ENCODE results near the gene LRRN2. TPM values are rescaled to one million over a fixed set of nuclear protein-coding genes. Genes with fewer than 3 reads are reported as not detected.

The LRRN2 gene
- total and polyA plus RNA-seq, 4 donors = 0.97 to 4.4 (median 1.2) TPM

DNA sequence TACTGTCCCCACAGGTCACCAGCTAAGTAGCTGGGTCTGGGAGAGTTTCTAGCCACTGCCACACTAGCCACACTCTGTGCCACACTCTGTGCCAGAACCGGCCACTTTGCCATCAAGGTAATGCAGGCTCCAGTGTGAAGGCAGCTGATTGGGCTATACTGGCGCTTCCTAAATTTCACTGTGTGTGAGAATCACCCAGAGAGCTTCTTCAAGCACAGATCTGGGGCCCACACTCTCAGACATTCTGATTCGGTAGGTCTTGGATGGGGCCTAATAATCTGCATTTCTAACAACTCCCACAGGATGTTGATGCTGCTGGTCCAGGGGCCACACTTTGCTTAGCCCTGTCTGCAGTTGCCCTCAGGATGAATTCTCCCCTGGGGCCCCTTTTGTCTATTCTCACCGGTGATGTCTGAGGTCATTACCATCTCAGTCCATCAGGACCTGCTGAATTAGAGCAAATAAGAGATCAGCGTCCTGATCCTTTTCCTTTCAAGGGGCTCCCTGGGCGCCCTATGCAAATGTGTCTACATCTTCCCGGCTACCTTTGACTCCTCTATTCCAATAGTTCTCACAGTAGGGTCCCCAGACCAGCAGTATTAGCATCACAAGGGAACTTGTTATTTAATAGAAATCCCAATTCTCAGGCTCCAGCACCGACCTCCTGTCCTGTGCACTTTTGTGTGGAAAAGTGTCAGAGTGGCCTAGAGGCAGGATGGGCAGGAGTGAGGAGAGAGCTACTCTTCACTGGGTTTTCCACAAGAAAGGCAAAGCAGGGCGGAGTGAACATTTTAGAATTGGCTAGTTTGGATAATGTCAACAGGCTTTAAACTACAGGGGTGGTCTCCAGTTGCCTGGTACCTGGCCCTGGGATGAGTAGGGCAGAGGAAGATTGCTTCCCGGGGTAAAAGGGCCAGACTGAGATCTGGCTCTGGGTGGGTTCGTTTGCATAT, 24.7 kb upstream of the LRRN2 start:
- H3K4me3 ChIP-seq = no peak overlapping the region
- H3K27me3 ChIP-seq (ENCODE audit: control insufficient read depth in 3 of 3, insufficient read depth in 3 of 3, low read length in 2 of 3) = peaks cover 0 to 25% (median 6%) of the 10 kb centered on the region in 3 donors
- H3K4me1 ChIP-seq (ENCODE audit: control insufficient read depth in 5 of 5, insufficient read depth in 5 of 5, low read length in 5 of 5) = peaks cover 0 to 20% (median 2%) of the 10 kb centered on the region in 5 donors
- WGBS, 2 donors = 57 to 67% methylated on average over 11 of the region's 11 CpGs
- no peak for DNase-seq
- ATAC-seq (ENCODE audit: insufficient read depth, low FRiP score) = no peak
- H3K9me3 ChIP-seq (ENCODE audit: control insufficient read depth in 4 of 4, insufficient read depth in 3 of 4, low read length in 3 of 4) = no peaks in the 10 kb centered on the region
- no peak overlapping the region for H3K27ac ChIP-seq (ENCODE audit: low read depth in 1 of 2, low read length in 1 of 2)
- no peaks in the 10 kb centered on the region for H3K36me3 ChIP-seq (ENCODE audit: control insufficient read depth in 4 of 4, insufficient read depth in 4 of 4, low read length in 4 of 4)
- TF ChIP-seq, protein P1, sequence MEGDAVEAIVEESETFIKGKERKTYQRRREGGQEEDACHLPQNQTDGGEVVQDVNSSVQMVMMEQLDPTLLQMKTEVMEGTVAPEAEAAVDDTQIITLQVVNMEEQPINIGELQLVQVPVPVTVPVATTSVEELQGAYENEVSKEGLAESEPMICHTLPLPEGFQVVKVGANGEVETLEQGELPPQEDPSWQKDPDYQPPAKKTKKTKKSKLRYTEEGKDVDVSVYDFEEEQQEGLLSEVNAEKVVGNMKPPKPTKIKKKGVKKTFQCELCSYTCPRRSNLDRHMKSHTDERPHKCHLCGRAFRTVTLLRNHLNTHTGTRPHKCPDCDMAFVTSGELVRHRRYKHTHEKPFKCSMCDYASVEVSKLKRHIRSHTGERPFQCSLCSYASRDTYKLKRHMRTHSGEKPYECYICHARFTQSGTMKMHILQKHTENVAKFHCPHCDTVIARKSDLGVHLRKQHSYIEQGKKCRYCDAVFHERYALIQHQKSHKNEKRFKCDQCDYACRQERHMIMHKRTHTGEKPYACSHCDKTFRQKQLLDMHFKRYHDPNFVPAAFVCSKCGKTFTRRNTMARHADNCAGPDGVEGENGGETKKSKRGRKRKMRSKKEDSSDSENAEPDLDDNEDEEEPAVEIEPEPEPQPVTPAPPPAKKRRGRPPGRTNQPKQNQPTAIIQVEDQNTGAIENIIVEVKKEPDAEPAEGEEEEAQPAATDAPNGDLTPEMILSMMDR (IDR thresholded peaks at IDR 0.05; ENCODE audit: control extremely low read depth, extremely low read depth) = no peak
- no peak overlapping the region for H3K9ac ChIP-seq (ENCODE audit: insufficient read depth in 1 of 2, low read length in 2 of 2)

DNA sequence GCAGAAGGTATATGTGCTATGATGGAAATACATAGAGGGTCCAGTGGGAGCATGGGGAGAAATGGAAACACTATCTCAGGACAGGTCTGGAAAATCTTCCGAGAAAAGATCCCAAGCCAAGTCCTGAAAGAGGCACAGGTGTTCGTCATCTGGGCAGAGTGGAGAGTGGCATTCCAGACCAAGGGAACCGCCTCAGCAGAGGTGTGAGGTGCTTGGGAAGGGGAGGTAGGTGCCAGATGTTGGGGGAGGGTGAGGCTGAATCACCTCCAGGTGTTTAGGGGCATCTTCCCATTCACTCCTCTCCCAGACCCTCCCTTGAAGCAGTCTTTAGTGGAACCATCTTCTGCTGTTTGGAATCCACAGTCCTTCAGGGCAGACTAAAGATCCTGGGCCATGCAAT, 23.5 kb upstream of the LRRN2 start:
- Histone ChIP-seq H3K27ac (ENCODE audit: low read depth in 1 of 2, low read length in 1 of 2) (no peak overlapping the region), H3K9ac (ENCODE audit: insufficient read depth in 1 of 2, low read length in 2 of 2) (no peak overlapping the region), H3K27me3 (ENCODE audit: control insufficient read depth in 3 of 3, insufficient read depth in 3 of 3, low read length in 2 of 3) (peaks cover 0 to 23% (median 6%) of the 10 kb centered on the region in 3 donors), H3K36me3 (ENCODE audit: control insufficient read depth in 4 of 4, insufficient read depth in 4 of 4, low read length in 4 of 4) (no peaks in the 10 kb centered on the region), H3K4me1 (ENCODE audit: control insufficient read depth in 5 of 5, insufficient read depth in 5 of 5, low read length in 5 of 5) (peaks cover 0 to 21% (median 2%) of the 10 kb centered on the region in 5 donors), H3K9me3 (ENCODE audit: control insufficient read depth in 4 of 4, insufficient read depth in 3 of 4, low read length in 3 of 4) (no peaks in the 10 kb centered on the region), H3K4me3 (no peak overlapping the region)
- TF ChIP-seq, protein P1 (IDR thresholded peaks at IDR 0.05; ENCODE audit: control extremely low read depth, extremely low read depth) = no peak
- 69 to 82% methylated on average over 3 of the region's 3 CpGs for WGBS, 2 donors
- ATAC-seq (ENCODE audit: insufficient read depth, low FRiP score) = no peak
- DNase-seq = no peak

DNA sequence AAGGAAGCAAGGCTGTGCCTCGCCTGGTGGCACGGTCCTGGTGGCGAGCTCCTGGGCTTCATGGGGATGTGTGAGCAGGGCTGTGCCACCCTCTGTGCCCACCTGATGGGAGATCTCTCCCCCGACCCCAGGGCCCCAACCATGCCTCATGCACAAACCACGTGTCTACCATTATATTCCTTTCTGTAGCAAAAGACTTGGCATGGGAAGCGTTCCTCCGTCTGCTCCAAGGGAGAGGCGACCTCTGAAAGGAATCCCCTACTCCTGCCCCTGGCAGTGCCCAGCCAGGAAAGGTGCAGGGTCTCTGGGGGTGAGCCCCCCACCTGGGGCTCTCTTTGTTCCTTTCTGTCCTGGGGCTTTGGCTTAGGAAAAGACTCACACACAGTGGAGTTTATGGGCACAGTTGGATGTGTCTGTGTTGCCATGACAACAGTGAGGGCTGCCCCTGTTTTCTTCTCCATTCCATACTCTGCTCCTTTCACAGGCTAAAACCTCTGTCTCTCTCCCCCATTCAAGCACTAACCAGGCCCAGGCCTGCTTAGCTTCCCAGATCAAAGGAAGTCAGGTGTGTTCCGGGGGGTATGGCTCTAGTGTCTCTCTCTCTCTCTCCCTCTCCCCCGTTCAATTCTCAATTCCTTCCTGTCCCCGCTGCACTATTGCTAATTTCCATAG, 21.4 kb upstream of the LRRN2 start:
- DNase-seq (peak in 2 of 3 donors; percentile 38 to 46), ATAC-seq (ENCODE audit: insufficient read depth, low FRiP score) (no peak)
- Histone ChIP-seq H3K9me3 (ENCODE audit: control insufficient read depth in 4 of 4, insufficient read depth in 3 of 4, low read length in 3 of 4) (no peaks in the 10 kb centered on the region), H3K27me3 (ENCODE audit: control insufficient read depth in 3 of 3, insufficient read depth in 3 of 3, low read length in 2 of 3) (peaks cover 0 to 19% (median 0%) of the 10 kb centered on the region in 3 donors), H3K27ac (ENCODE audit: low read depth in 1 of 2, low read length in 1 of 2) (no peak overlapping the region), H3K4me1 (ENCODE audit: control insufficient read depth in 5 of 5, insufficient read depth in 5 of 5, low read length in 5 of 5) (peaks cover 0 to 29% (median 0%) of the 10 kb centered on the region in 5 donors), H3K36me3 (ENCODE audit: control insufficient read depth in 4 of 4, insufficient read depth in 4 of 4, low read length in 4 of 4) (no peaks in the 10 kb centered on the region), H3K9ac (ENCODE audit: insufficient read depth in 1 of 2, low read length in 2 of 2) (no peak overlapping the region), H3K4me3 (no peak overlapping the region)
- TF ChIP-seq, protein P1 (IDR thresholded peaks at IDR 0.05; ENCODE audit: control extremely low read depth, extremely low read depth) = no peak
- WGBS, 2 donors = 55 to 64% methylated on average over 11 of the region's 11 CpGs
